Activated T-helper 2 cell treated with anti-CD3 and anti-CD28 coated beads, Interferon-gamma antibody, Interleukin-2, Interleukin-4, amounts not matched to agents 10 μg/mL and 5 μg/mL and 100 μg/mL, durations not matched to agents 14 hours and 24 hours and 36 hours (primary cell): ENCODE measurements around the gene HSPB1. TPM values are rescaled to one million over a fixed set of nuclear protein-coding genes. Genes with fewer than 3 reads are reported as not detected.
"Not testable (repeated sequence)": the region's sequence is repeated elsewhere in the genome, so short reads cannot be mapped to it uniquely, and the experiment has no call there.

ENCODE experiments used
- DNase-seq: peaks from one replicate; pipeline ENCODE4 v3.0.0; 2021; ENCODE audit warnings: low spot score
- H3K27ac Mint-ChIP-seq: one replicate; pipeline ENCODE4 v1.8.0; 2021; ENCODE audit warnings: mixed read lengths
- H3K27me3 Mint-ChIP-seq: one replicate; pipeline ENCODE4 v1.8.0; 2021; ENCODE audit warnings: low read depth, mixed read lengths
- H3K36me3 Mint-ChIP-seq: one replicate; pipeline ENCODE4 v1.8.0; 2021; ENCODE audit warnings: low read depth, mixed read lengths
- H3K4me1 Mint-ChIP-seq: one replicate; pipeline ENCODE4 v1.8.0; 2021; ENCODE audit warnings: low read depth, mixed read lengths
- H3K4me3 Mint-ChIP-seq: one replicate; pipeline ENCODE4 v1.8.0; 2021; ENCODE audit warnings: low read depth, mild to moderate bottlenecking, moderate library complexity, mixed read lengths
- H3K9me3 Mint-ChIP-seq: one replicate; pipeline ENCODE4 v1.8.0; 2021; ENCODE audit warnings: mixed read lengths
- intact Hi-C: fragments of 100-400 bp; cut with micrococcal nuclease; formaldehyde crosslinking; loops from one replicate; pipeline ENCODE4 v1.15.1; 2023
- total RNA-seq: library from RNA; stranded (reverse); gene quantifications from 2 replicates; pipeline ENCODE4 v1.2.3, GENCODE V29; 2022

HSPB1 gene
- total RNA-seq, 1 donor from 2014 or later: 131 TPM

- intact Hi-C loops: loop anchor here (5.0 kb wide), 1 partner anchor 47 kb away; no protein-coding TSS in a partner anchor
- Mint-ChIP-seq H3K27me3 (peaks cover 25% of the 10 kb centered on the region), H3K27ac (no peak overlapping the region), H3K36me3 (no peaks in the 10 kb centered on the region), H3K4me1 (peaks cover 19% of the 10 kb centered on the region), H3K4me3 (no peak overlapping the region), H3K9me3 (no peaks in the 10 kb centered on the region)
- no peak for DNase-seq
Observed at GRCh38 chr7:76269895-76270294, 32.6 kb upstream of the HSPB1 start.

- not testable (repeated sequence) for H3K9me3 Mint-ChIP-seq, H3K27ac Mint-ChIP-seq, DNase-seq, H3K4me3 Mint-ChIP-seq, H3K36me3 Mint-ChIP-seq
- Mint-ChIP-seq H3K27me3 (peaks cover 23% of the 10 kb centered on the region), H3K4me1 (peaks cover 19% of the 10 kb centered on the region)
- intact Hi-C loops: loop anchor here (5.0 kb wide), 1 partner anchor 46 kb away; no protein-coding TSS in a partner anchor
Observed at GRCh38 chr7:76271384-76271783, 31.1 kb upstream of the HSPB1 start.

GRCh38 chr7:76272142-76272541, 30.3 kb upstream of the HSPB1 start:
- Mint-ChIP-seq H3K9me3 (no peaks in the 10 kb centered on the region), H3K27me3 (peaks cover 27% of the 10 kb centered on the region), H3K4me3 (no peak overlapping the region), H3K36me3 (no peaks in the 10 kb centered on the region), H3K27ac (no peak overlapping the region), H3K4me1 (peaks cover 19% of the 10 kb centered on the region)
- DNase-seq: no peak
- intact Hi-C loops: loop anchor here (5.0 kb wide), 1 partner anchor 45 kb away; no protein-coding TSS in a partner anchor

GRCh38 chr7:76272851-76273497, 29.5 kb upstream of the HSPB1 start:
- DNase-seq: no peak
- intact Hi-C loops: loop anchor here (5.0 kb wide), 1 partner anchor 44 kb away; no protein-coding TSS in a partner anchor
- peak overlapping the region; percentile 58 for H3K4me3 Mint-ChIP-seq
- H3K27me3 Mint-ChIP-seq: peaks cover 30% of the 10 kb centered on the region
- no peaks in the 10 kb centered on the region for H3K36me3 Mint-ChIP-seq
- H3K4me1 Mint-ChIP-seq: peaks cover 17% of the 10 kb centered on the region
- H3K9me3 Mint-ChIP-seq: no peaks in the 10 kb centered on the region
- peak overlapping the region; percentile 18 for H3K27ac Mint-ChIP-seq

GRCh38 chr7:76273503-76273902, 29.0 kb upstream of the HSPB1 start:
- Mint-ChIP-seq H3K4me1 (peaks cover 15% of the 10 kb centered on the region), H3K27ac (peak overlapping the region; percentile 13), H3K4me3 (peak overlapping the region; percentile 10), H3K9me3 (no peaks in the 10 kb centered on the region), H3K36me3 (no peaks in the 10 kb centered on the region), H3K27me3 (peaks cover 29% of the 10 kb centered on the region)
- no peak for DNase-seq
- intact Hi-C loops: loop anchor here (5.0 kb wide), 1 partner anchor 44 kb away; no protein-coding TSS in a partner anchor

GRCh38 chr7:76278540-76278939, 23.9 kb upstream of the HSPB1 start:
- Mint-ChIP-seq H3K27me3 (peaks cover 43% of the 10 kb centered on the region), H3K4me3 (no peak overlapping the region), H3K27ac (no peak overlapping the region), H3K9me3 (no peaks in the 10 kb centered on the region), H3K4me1 (peaks cover 10% of the 10 kb centered on the region), H3K36me3 (no peaks in the 10 kb centered on the region)
- DNase-seq: no peak
- intact Hi-C loops: no loop called here

GRCh38 chr7:76280408-76280807, 22.1 kb upstream of the HSPB1 start:
- Mint-ChIP-seq H3K27me3 (peaks cover 58% of the 10 kb centered on the region), H3K4me3 (no peak overlapping the region), H3K4me1 (peaks cover 6% of the 10 kb centered on the region), H3K9me3 (no peaks in the 10 kb centered on the region), H3K36me3 (no peaks in the 10 kb centered on the region), H3K27ac (no peak overlapping the region)
- no peak for DNase-seq
- intact Hi-C loops: no loop called here

- Mint-ChIP-seq H3K9me3 (no peaks in the 10 kb centered on the region), H3K4me1 (peaks cover 6% of the 10 kb centered on the region), H3K36me3 (no peaks in the 10 kb centered on the region), H3K4me3 (peak overlapping the region; percentile 58), H3K27me3 (peaks cover 60% of the 10 kb centered on the region), H3K27ac (no peak overlapping the region)
- no peak for DNase-seq
- intact Hi-C loops: no loop called here
Observed at GRCh38 chr7:76281006-76281705, 21.3 kb upstream of the HSPB1 start.

- H3K4me3 Mint-ChIP-seq: peak overlapping the region; percentile 68
- H3K4me1 Mint-ChIP-seq: peaks cover 6% of the 10 kb centered on the region
- H3K9me3 Mint-ChIP-seq: no peaks in the 10 kb centered on the region
- intact Hi-C loops: no loop called here
- no peak overlapping the region for H3K27ac Mint-ChIP-seq
- H3K36me3 Mint-ChIP-seq: no peaks in the 10 kb centered on the region
- H3K27me3 Mint-ChIP-seq: peaks cover 60% of the 10 kb centered on the region
- DNase-seq: no peak
Observed at GRCh38 chr7:76281706-76282343, 20.6 kb upstream of the HSPB1 start.

- peaks cover 53% of the 10 kb centered on the region for H3K27me3 Mint-ChIP-seq
- no peaks in the 10 kb centered on the region for H3K9me3 Mint-ChIP-seq
- H3K27ac Mint-ChIP-seq: no peak overlapping the region
- intact Hi-C loops: no loop called here
- no peaks in the 10 kb centered on the region for H3K36me3 Mint-ChIP-seq
- H3K4me1 Mint-ChIP-seq: peaks cover 6% of the 10 kb centered on the region
- peak overlapping the region; percentile 68 for H3K4me3 Mint-ChIP-seq
- no peak for DNase-seq
Observed at GRCh38 chr7:76282344-76283253, 19.9 kb upstream of the HSPB1 start.

- H3K4me1 Mint-ChIP-seq: peaks cover 6% of the 10 kb centered on the region
- DNase-seq: no peak
- H3K4me3 Mint-ChIP-seq: peak overlapping the region; percentile 58
- H3K27ac Mint-ChIP-seq: no peak overlapping the region
- H3K9me3 Mint-ChIP-seq: no peaks in the 10 kb centered on the region
- peaks cover 47% of the 10 kb centered on the region for H3K27me3 Mint-ChIP-seq
- intact Hi-C loops: no loop called here
- no peaks in the 10 kb centered on the region for H3K36me3 Mint-ChIP-seq
Observed at GRCh38 chr7:76283254-76284159, 19.0 kb upstream of the HSPB1 start.
